ENCODE results near the gene CEBPZ. TPM values are rescaled to one million over a fixed set of nuclear protein-coding genes. Genes with fewer than 3 reads are reported as not detected.

CEBPZ gene
- total and polyA plus RNA-seq, 2 of the 13 experiments (the other 11 are each of a cell fraction or from before 2014, with no cell fraction given), result 14.4 to 117 TPM

DNA sequence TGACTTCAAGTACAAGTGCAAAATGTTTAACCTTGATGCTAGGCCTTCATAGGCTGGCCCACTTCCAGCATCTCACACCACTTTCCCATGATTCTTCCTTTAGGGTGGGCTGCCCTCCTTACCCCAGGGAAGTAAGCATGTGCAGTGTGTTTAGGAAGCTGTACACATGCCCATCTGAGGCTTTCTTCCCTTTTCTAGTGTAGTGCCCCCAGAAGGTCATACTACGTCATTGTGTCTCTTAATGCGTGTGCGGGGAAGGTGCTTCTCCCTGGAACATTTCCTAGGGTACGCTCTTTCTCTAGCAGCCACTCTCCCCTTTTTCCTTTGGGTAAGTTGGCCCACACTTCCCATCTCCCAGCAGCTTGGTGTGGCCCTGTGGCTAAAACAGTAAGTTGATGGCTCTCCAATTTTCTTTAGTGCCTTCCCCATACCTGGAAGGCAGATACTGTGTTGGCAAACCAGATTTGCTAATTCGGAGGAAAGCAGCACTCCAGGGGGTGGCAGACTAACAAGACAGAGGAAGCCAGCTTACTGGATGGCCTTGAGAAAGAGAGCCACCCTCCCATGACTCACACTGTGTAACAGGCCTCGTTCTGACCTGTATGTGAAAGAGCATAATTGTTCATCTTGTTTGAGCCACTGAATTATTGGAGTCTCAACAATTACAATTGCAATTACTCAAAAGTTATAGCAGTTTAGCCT, 41.8 kb downstream of the CEBPZ start (continued):
- TF ChIP-seq, protein P1, sequence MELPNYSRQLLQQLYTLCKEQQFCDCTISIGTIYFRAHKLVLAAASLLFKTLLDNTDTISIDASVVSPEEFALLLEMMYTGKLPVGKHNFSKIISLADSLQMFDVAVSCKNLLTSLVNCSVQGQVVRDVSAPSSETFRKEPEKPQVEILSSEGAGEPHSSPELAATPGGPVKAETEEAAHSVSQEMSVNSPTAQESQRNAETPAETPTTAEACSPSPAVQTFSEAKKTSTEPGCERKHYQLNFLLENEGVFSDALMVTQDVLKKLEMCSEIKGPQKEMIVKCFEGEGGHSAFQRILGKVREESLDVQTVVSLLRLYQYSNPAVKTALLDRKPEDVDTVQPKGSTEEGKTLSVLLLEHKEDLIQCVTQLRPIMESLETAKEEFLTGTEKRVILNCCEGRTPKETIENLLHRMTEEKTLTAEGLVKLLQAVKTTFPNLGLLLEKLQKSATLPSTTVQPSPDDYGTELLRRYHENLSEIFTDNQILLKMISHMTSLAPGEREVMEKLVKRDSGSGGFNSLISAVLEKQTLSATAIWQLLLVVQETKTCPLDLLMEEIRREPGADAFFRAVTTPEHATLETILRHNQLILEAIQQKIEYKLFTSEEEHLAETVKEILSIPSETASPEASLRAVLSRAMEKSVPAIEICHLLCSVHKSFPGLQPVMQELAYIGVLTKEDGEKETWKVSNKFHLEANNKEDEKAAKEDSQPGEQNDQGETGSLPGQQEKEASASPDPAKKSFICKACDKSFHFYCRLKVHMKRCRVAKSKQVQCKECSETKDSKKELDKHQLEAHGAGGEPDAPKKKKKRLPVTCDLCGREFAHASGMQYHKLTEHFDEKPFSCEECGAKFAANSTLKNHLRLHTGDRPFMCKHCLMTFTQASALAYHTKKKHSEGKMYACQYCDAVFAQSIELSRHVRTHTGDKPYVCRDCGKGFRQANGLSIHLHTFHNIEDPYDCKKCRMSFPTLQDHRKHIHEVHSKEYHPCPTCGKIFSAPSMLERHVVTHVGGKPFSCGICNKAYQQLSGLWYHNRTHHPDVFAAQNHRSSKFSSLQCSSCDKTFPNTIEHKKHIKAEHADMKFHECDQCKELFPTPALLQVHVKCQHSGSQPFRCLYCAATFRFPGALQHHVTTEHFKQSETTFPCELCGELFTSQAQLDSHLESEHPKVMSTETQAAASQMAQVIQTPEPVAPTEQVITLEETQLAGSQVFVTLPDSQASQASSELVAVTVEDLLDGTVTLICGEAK (IDR thresholded peaks at IDR 0.05), result no peak
- TF ChIP-seq, protein P1 (CRISPR knock-in tag; IDR thresholded peaks at IDR 0.05), result no peak
- no peak for TF ChIP-seq MAFF (IDR thresholded peaks at IDR 0.05; ENCODE audit: low read depth, low read length)
- TF ChIP-seq PREB (CRISPR knock-in tag; IDR thresholded peaks at IDR 0.05), result no peak
- TF ChIP-seq ATF3 (CRISPR knock-in tag; IDR thresholded peaks at IDR 0.05), result peak; percentile 75
- TF ChIP-seq KAT7 (CRISPR knock-in tag; IDR thresholded peaks at IDR 0.05; ENCODE audit: borderline replicate concordance), result no peak
- TF ChIP-seq HES4 (CRISPR knock-in tag; IDR thresholded peaks at IDR 0.05; ENCODE audit: borderline replicate concordance), result no peak
- no peak for TF ChIP-seq KMT2A (CRISPR knock-in tag; IDR thresholded peaks at IDR 0.05)
- no peak for TF ChIP-seq NR2C2 (CRISPR knock-in tag; IDR thresholded peaks at IDR 0.05; ENCODE audit: borderline replicate concordance)
- no peak for TF ChIP-seq TRAFD1 (CRISPR knock-in tag; IDR thresholded peaks at IDR 0.05; ENCODE audit: borderline replicate concordance)
- TF ChIP-seq SMARCC2 (IDR thresholded peaks at IDR 0.05), result no peak
- no peak for TF ChIP-seq MTA1 (CRISPR knock-in tag; IDR thresholded peaks at IDR 0.05; ENCODE audit: borderline replicate concordance)
- TF ChIP-seq NR2F6 (IDR thresholded peaks at IDR 0.05), result no peak
- TF ChIP-seq NR2F6 (CRISPR knock-in tag; IDR thresholded peaks at IDR 0.05), result peak; percentile 64
- no peak for TF ChIP-seq ZNF331 (CRISPR knock-in tag; IDR thresholded peaks at IDR 0.05)
- no peak for TF ChIP-seq ZNF3 (CRISPR knock-in tag; IDR thresholded peaks at IDR 0.05)
- no peak for TF ChIP-seq ZNF775 (CRISPR knock-in tag; IDR thresholded peaks at IDR 0.05; ENCODE audit: borderline replicate concordance)
- TF ChIP-seq ZNF205 (CRISPR knock-in tag; IDR thresholded peaks at IDR 0.05), result peak; percentile 62; the same call in 1 of the 2 replicates
- peak; percentile 28; the same call in 1 of the 2 replicates for TF ChIP-seq ZNF317 (CRISPR knock-in tag; IDR thresholded peaks at IDR 0.05)
- no peak for TF ChIP-seq KDM3A (CRISPR knock-in tag; IDR thresholded peaks at IDR 0.05; ENCODE audit: low read depth)
